Esophagus mucosa (tissue), 1 donor: ENCODE measurements around the gene CDKL5. TPM values are rescaled to one million over a fixed set of nuclear protein-coding genes. Genes with fewer than 3 reads are reported as not detected.

Experiments used
- ATAC-seq: fragments of 200-7000 bp; cut with Tn5 transposase; one replicate; pipeline ENCODE4 v1.9.1; 2020
- total RNA-seq: library from RNA; stranded (reverse); gene quantifications from one replicate; pipeline ENCODE4 v1.2.4, GENCODE V29; 2023
- donor health status: DM: yes; HTN: yes; CAD: no.

Gene CDKL5
- total RNA-seq, 1 donor from 2014 or later = 8.7 TPM

DNA sequence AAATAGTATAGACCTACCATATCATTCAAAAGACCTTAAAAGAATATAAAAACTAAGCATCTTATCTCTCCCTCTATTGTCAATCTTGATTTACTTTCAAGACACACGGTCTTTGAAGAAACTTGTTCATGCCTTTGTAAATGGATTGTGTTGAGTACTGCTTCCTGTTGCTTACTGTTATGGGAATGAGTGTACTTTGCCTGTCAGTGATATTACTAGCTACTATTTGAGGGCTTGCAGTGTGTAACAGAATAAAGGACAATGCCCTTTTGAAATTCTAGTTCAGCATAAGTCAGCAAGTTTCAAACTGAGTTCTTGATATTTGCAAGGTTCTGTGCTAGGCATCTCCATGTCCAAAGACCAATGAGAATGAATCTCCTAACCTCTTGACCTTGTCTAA, 36.0 kb downstream of the CDKL5 start:
- no peak for ATAC-seq

DNA sequence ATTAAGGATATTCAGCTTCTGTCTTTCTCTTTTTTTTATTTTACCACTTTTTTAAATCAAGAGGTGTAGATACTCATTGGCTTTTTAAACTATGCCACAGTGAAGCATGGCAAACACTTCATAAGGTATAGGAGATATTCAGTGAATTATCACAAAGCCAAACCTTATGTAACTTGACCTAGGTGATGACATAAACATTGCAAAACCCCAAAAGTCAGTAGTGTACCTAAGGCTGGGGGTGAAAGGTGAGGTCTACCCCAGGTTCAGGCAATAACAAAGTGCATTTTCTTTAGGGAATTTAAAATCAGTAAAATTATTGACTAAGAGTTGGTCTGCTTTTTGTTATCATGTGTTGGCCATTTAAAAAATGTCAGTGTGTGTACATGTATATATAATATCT, 39.1 kb downstream of the CDKL5 start:
- ATAC-seq = no peak

DNA sequence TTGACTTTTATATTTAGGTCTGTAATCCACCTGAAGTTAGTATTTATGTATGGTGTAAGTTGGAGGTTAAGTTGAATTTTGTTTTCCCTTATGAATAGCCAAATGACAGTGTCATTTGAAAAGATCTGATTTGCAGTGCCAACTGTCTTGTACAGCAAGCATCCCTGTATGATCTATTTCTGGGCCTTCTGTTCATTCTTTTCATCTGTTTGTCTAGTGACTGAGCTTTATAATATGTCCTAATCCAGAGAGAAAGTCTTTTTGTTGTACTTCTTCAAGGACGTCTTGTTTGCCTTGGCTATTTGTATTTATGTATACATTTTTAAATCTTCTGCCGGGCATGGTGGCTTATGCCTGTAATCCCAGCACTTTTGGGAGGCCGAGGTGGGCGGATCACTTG, 39.6 kb downstream of the CDKL5 start:
- ATAC-seq = no peak

DNA sequence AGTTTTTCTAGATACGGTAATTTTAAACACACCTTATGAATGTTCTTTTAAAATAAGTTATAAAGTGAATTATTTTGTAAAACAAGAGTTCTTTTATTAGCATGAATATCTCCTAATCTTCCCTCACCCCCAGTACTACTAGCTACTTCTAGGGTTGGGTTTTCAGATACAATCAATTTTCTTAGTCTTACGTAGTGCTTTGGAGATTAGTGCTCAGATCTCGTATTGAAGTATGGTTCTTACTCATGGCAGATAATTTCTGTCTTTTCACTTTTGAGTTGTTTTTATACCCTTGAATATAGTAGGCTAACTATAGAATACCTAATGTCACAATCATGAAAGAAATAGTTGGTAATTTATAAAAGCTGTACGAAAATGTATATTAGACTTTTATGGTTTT, 43.2 kb downstream of the CDKL5 start:
- no peak for ATAC-seq

DNA sequence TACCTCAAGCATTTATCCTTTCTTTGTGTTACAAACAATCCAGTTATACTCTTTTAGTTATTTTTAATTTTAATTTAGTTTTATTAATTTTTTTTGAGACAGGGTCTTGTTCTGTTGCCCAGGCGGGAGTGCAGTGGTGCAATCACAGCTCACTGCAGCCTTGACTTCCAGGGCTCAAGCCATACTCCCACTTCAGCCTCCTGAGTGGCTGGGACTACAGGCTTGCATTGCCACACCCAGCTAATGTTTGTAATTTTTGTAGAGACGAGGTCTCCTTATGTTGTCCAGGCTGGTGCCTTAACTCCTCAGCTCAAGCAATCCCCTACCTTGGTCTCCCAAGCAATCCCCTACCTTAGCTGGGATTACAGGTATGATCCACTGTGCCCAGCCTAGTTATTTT, 45.9 kb downstream of the CDKL5 start:
- no peak for ATAC-seq

DNA sequence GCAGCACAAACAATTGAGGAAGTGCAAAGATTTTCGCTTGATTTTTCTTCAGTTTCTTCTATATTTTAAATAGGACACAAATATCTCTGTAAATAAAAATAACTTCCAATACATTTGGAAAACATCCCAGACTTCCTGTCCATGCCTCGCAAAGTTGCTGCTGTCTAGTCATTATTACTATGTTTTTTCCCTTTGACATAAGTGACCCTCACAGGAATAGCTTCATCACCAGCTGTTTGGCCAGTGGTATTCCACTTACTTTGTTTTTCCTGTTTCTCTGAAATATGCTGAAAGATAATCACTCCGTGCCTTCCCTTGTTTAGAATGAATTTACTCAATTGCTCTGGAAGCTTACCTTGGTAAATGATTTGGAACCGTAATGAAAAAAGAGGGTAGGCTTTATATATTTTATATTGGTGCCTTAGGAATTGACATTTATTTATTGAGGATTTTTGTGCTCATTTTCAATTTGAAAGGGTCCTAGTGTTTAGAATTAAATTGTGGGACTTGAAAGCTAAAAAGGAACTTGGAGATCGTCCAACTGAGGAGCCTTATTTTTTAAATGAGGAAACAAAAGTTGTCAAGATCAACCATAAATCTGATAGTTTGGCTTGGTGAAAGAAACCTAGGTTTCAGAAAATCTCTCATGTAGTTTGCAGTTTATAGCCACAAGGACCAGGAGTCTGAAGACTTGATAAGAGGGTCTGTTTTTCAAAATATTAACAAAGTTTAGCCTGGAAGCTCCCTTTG, 65.6 kb downstream of the CDKL5 start:
- ATAC-seq = no peak

DNA sequence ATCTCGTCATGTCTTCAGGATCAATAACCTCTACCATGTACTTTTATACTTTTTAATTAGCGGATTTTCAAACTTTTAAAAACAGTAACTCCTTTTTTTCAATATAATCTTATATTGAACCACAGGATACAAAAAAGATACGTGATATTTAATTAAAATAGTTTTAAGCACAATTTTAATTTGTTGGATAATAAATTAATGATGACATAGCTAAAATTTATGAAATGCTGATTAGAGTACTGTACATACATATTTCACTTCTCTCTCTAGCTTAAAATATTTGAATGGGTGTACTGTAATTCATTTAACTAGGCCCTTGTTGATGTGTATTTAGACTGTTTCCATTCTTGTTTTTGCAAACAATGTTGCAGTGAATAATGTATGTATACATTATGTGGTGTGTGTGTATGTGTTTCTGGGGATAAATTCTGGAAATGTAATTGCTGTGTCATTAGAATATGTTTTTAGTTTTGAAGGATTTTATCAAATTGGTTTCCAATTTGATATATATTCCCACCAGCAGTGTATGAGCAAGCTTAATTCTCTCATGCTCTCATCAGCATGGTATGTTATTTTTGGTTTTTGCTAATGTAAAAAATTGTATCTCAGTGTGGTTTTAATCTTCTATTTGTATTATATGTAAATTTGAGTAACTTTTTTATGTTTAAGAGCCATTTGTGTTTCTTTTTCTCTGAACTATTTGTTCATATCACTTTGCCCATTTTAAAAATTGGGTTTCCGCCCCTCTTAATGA, 66.4 kb downstream of the CDKL5 start:
- no peak for ATAC-seq

DNA sequence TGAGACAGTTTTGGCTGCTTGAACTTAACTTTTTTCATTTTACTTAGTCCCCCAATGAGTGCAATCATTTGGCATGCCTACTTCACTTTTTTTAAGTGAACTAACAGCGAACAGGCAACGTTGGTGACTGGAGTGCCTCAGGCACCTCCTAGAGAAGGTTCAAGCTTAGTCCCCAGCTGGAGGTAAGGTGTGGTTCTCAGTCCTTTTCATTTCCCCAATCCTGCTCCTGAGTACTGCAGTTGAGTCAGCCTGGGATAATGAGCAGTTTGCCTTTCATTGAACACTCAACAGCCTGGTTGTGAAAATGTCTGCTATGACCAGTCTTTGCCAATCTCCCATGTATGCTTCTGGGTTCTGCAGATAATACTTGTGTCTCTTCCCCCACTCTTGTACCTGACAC, 109.5 kb downstream of the CDKL5 start:
- ATAC-seq = peak; percentile 76

DNA sequence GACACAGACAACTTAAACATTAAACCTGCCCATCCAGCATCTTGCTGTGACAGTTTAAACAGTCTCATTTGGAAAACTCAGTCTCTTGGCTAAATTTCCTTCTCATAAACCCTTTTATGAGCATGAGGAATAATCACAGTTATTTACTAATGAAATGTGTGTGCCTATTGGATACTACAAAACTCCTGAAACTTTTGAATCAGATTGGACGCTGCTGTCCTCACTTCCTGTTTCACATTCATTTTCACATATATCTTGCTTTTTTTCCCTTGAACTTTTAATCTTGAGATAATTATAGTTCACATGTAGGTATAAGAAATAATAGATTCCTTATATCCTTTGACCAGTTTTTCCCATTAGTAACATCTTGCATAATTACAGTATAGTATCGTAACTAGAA, 111.7 kb downstream of the CDKL5 start:
- no peak for ATAC-seq

DNA sequence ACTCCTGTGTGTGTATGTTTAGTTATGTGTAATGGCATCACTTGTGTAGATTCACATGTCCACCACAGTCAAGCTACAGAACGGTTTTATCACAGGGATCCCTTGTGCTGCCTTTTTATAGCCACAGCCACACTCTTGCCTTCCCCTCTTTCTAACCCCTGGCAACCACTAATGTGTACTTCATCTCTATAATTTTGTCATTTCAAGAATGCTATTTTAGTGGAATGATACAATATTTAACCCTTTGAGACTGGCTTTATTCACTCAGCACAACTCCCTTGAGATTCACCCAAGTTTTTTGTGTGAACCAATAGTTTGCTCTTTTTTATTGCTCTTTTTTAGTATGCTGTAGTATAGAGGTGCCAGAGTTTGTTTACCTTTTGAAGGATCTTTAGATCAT, 112.1 kb downstream of the CDKL5 start:
- ATAC-seq = no peak

DNA sequence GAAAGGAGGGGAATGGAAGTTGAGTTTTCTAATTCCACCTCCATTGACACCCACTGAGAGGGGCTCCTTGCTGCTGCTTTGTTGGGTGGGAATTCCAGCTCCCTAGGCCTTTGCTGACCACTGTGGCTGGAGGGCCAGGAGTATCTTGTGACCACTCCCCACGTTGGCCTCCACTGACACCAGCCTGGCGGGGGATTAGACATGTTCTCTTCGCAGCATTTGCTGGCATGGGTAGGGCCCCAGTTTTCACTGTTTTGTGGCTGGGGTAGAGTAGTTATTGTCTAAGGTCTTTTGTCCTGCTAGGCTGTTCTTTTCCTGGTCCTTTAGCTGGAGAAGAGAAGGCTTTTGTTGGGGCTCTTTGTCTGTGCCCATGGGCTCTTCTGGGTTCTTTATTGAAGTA, 116.7 kb downstream of the CDKL5 start:
- no peak for ATAC-seq

DNA sequence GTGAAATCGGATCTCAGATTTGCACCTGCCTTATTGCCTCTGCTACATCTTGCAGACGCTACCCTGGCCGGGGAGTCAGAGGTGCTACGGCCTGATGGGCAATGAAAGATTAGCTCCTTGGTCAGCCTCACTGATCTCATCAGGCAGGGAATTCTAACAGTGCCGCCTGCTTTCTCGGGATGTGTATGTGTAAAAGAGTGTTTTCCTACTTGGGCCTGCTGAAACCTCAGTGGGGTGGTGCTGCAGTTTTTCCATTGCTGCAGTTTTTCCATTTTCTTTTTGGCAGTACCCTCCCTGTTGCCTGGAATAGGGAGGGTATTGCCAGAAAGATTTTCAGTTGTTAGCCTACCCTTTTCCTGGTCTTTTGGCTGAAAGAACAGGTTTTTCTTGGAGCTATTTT, 117.5 kb downstream of the CDKL5 start:
- no peak for ATAC-seq

DNA sequence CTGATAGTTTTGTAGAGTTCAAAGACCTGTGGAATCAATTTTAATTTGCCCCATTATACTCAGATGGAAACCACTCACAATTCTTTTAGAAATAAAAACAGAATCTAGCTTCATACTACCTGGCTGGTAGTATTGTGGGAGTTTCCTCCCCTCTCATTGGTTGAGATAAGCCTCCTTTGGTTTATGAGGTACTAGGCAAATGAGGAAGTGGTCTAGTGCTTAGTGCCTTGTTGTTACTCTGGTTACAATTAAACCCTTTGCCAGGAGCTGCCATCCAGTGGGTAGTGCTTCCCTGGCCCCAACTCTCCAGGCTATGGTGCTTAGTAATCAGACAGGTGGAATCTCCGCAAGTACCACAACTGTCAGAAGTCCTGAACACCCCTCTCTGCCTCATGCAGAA, 118.3 kb downstream of the CDKL5 start:
- ATAC-seq = no peak

DNA sequence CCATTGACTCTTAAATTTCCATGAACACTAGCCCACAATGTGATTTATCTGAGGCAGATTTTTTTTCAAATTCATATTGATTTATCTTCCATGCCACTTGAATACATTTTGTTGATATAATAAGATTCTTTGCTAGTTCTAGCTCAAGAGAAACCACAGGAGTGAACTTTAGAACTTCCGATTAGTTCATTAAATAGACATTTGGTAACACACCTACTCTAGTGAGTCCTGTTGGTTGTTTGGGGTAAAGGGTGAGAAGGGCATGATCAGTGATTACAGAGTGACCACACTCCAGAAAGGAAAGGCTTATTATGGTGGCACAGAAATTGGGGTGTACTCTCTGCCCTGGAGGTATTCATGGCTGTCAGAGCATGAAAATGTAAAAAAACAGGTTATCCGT, 120.4 kb downstream of the CDKL5 start:
- no peak for ATAC-seq

DNA sequence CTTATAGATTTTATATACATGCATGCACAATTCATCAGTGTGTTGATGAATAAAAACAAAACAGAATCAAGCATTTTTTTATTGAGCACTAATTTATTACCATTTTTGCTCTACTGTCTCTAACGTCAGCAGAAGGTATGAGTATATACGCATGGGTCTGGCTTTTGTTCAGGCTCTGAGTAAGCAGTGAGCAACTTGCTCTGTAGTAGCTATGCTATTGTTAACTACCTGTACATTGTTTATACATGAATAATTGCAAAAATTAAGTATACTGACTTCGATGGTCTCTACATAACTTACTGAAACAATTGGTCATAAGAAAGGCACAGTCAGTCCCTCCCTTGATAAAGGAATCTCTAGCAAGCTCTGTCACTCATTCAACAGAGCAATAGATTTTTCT, 123.6 kb downstream of the CDKL5 start:
- peak; percentile 43 for ATAC-seq

DNA sequence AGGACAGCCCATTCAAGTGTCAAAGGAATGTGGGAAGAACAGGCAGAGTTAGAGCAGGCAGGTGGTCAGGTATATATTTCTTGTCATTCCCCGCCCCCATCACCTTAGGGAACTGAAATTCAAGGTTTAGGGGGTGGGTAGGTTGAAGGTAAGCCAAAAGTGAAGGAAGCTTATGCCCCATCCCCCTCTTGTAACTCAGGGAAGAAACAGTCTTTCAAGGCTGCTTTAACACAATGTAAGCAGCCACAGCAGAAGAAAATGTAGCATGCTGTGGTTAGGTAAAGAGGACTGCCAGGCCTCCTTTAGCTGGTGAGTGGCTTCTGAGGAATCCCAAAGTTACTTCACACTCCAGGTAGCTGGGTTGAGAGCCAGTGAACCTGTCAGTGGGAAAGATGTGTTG, 124.2 kb downstream of the CDKL5 start:
- no peak for ATAC-seq

DNA sequence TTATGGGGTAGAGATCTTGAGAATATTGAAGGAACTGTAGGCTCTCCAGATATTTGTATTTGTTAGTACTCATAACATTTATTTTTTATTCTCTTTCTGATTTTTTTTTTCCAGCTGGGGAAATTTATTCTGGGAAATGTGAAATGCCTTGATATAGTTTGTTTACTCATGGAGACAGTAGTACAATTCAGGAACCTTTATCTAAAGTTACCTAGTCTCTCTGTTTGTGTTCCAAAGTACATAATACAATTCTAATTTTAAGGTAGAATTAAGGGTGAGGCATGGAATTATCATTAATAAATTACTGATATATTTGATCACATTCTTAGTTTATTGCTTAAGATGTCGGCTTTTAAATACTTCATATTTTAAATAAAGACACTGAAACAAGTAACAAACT, 132.5 kb downstream of the CDKL5 start:
- no peak for ATAC-seq

DNA sequence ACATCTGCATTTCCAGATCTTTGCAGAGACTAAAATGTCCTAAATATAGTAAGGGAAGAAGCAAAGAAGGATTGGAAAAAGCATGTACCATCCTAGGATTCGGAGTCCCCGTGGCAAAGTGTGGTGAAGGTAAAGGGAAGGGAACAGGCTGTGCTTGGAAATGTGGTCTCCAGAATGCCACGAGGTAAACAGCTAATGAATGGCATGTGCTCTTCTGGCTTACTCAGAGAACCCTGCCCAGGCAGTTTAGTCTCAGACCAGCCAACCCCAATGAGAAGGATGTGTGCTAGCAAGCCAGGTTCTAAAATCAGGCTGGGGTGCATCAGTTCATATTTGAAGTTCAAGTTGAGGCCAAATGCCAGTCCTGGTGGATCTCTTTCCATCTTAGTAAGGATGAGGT, 133.4 kb downstream of the CDKL5 start:
- ATAC-seq = no peak

DNA sequence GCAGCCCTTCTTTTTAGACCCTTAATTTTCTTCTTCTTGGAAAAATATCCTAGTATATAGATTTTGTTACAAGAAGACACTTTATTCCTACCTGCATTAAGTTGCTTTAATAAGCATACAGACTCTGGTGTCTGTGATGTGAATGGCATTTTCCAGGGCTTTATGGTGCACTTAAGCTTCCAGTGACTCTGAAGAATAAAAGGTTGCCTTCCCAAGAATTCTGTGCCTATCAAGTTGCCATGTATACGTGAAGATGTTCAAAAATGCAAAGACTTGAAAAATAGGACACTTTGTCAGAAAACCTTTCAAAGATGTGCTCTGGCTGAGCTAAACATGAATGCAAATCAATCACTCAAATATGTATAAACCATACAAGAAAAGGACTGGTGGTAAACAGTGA, 135.6 kb downstream of the CDKL5 start:
- ATAC-seq = no peak

DNA sequence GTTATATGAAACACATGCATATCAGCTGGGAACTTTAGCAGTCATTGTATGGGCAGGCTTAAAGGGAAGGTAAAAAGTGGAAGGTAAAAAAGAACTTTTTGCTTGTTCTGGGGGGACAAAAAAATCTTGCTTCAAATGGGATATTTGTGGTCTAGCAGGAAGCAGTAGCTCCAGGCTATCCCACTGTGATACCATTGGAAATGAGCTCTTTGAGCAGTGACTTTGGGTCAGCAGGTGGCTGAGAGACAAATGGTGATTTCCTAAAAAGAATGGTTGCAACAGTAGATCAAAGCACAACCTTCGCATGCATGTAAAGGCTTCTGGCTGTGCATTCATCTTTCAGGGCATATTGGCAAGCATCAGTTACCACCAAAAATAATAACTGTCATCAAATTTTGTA, 140.3 kb downstream of the CDKL5 start:
- ATAC-seq = no peak

DNA sequence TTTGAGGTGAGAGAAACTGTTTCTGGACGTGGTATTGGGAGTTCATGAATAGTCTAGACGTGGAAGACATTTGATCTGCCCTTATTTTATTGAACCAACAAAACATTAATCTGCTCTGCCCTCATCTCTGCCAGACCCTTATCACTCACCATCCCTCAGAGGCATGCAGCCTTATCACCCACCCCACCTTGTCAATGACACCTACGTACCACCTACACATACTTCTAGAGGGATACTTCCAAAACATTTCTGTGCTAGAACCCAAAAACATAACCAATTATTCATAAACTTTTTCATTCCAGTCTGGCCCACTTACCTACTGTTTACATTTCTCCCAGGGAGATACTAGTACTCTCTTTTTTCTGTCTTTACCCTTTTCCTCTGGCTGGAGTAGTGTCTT, 141.3 kb downstream of the CDKL5 start:
- ATAC-seq = no peak

DNA sequence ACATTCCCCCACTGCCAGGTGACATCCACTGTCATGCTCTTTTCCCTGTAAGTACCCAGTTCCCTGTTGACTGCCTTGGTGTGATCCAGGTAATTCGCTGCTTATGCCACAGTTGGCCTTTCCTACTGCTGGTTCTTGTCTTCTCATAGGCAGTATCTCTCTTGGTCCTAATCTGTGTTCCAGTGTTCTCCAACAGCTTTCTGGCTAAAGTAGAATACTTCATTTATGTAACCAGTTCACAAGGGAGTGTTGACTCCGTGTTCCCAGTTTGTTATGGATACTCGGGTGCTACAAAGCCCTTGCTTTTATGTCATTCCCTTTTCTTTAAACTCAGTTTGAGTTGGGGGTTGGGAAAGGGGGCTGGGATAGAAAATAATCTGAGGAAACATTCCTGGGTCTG, 148.1 kb downstream of the CDKL5 start:
- no peak for ATAC-seq

DNA sequence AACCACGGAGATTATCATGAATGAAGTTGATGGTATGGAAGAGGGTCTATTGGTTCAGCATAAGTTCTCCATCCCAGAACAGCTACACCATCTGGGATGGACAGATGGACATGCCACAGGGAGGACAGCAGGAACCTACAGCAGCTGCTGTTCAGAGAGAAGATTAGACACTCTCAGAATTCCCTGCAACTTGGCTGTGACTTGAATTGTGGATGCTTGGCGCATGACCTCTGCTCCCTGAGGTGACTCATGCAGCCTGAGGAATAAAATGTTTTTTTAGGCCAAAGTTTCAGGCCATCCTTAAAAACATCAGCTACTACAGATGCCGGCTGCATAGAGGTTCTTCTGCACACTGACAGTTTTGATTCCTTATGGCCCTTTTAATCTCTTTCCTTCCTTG, 149.2 kb downstream of the CDKL5 start:
- no peak for ATAC-seq

DNA sequence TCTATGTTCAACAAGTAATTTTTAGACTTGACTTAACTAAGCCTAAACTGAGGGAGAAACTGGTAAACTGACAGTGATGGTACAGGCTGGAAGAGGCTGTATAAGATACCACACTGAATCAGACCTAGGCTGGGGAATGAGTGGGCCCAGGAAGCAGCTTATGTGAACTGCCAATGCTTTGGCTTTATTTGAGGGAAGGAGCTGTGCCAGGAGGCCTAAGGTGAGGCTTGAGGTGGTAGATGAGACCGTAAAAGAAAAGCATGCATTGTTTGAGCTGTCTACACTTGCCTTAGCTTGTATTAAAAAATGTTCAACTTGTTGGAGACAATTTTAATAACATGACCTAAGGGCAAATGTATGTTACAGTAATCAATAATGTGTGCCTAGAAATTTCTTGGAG, 150.3 kb downstream of the CDKL5 start:
- no peak for ATAC-seq

DNA sequence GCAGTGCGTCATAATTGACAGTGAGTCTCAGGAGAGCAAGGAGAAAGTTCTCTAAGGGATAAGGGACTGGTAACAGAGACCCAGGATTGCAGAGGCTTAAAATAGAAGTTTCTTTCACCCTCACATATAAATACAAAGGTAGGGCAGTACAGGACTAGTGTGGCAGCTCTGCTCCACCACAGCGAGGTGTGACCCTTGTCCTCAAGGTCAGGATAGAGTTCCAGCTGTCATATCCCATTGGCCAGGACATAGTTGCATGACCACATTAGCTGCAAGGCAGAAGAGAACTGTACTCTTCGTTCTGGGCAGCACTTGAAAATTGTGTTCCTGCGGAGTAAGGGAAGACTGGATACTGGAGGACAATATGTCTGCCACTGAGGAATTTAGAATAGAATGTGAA, 152.0 kb downstream of the CDKL5 start:
- ATAC-seq = no peak
